SK-N-SH (cell line): ENCODE measurements around the gene BABAM2. TPM values are rescaled to one million over a fixed set of nuclear protein-coding genes. Genes with fewer than 3 reads are reported as not detected.
A peak's percentile ranks its signal among the peaks of the same experiment; 100 is the strongest.

Experiments
- CTCF ChIA-PET: fragments of 300-600, 350-600 bp; formaldehyde crosslinking; extraction: SDS; loops from one replicate; lab custom pipeline; 2021; lab: Yijun Ruan, JAX
- POLR2A ChIA-PET: fragments of 350-600 bp; sonication (Branson Sonifier 250); formaldehyde crosslinking; extraction: SDS; loops from one replicate; lab custom pipeline; 2020; ENCODE audit warnings: antibody characterized with exemption, inconsistent platforms; lab: Yijun Ruan, JAX
- DNase-seq: peaks from one replicate; pipeline ENCODE4 v3.0.0; 2012
- H2AFZ ChIP-seq: fragments of 200-600 bp; sonication (generic); 2 replicates; pipeline ENCODE4 v1.8.1; 2016; ENCODE audit warnings: antibody characterized with exemption, mild to moderate bottlenecking, low read depth
- H3F3A ChIP-seq: fragments of 200-600 bp; sonication (generic); replicated peaks from 2 replicates; pipeline ENCODE3; 2016; ENCODE audit warnings: antibody characterized with exemption, mild to moderate bottlenecking; ENCODE audit not compliant: insufficient read depth
- H3K27ac ChIP-seq, 2 experiments: fragments of 200-500 bp in 1 of 2; fragments of 200-600 bp in 1 of 2; sonication (Bioruptor generic) in 1 of 2; sonication (generic), shearing (Covaris generic) in 1 of 2; 2 replicates each; pipeline versions ENCODE4 v1.5.1 to v1.6.1; 2014 to 2016; ENCODE audit warnings: low read depth in 2 of 2, inconsistent platforms in 1 of 2, low read length in 1 of 2, mild to moderate bottlenecking in 1 of 2, mixed read lengths in 1 of 2
- H3K27me3 ChIP-seq: fragments of 200-600 bp; sonication (generic), shearing (Covaris generic); 2 replicates; pipeline ENCODE4 v1.6.1; 2016; ENCODE audit warnings: mixed run types; ENCODE audit not compliant: insufficient read depth
- H3K36me3 ChIP-seq, 2 experiments: fragments of 200-500 bp in 1 of 2; fragments of 200-600 bp in 1 of 2; sonication (Bioruptor generic) in 1 of 2; sonication (generic) in 1 of 2; replicated peaks in 1 of 2; 2 replicates each; pipeline versions ENCODE3 to v1.5.1; 2014 to 2016; ENCODE audit warnings: low read length in 1 of 2, mild to moderate bottlenecking in 1 of 2; ENCODE audit not compliant: insufficient read depth in 2 of 2, control insufficient read depth in 1 of 2
- H3K4me1 ChIP-seq, 2 experiments: fragments of 200-500 bp in 1 of 2; fragments of 200-600 bp in 1 of 2; sonication (Bioruptor generic) in 1 of 2; sonication (generic), shearing (Covaris generic) in 1 of 2; 2 replicates each; pipeline versions ENCODE4 v1.5.1 to v1.6.1; 2014 to 2016; ENCODE audit warnings: low read depth in 1 of 2, low read length in 1 of 2, mixed run types in 1 of 2; ENCODE audit not compliant: insufficient read depth in 2 of 2, control insufficient read depth in 1 of 2
- H3K4me2 ChIP-seq: fragments of 200-600 bp; sonication (generic), shearing (Covaris generic); 2 replicates; pipeline ENCODE4 v1.6.1; 2017; ENCODE audit warnings: mixed run types
- H3K4me3 ChIP-seq, 2 experiments: fragments of 200-500 bp in 1 of 2; fragments of 200-600 bp in 1 of 2; sonication (Bioruptor generic) in 1 of 2; sonication (generic), shearing (Covaris generic) in 1 of 2; 2 replicates each; pipeline versions ENCODE4 v1.5.1 to v1.8.1; 2014 to 2016; ENCODE audit warnings: low read depth in 2 of 2, inconsistent platforms in 1 of 2, low read length in 1 of 2, mild to moderate bottlenecking in 1 of 2, mixed read lengths in 1 of 2, moderate library complexity in 1 of 2
- H3K79me2 ChIP-seq: fragments of 200-600 bp; sonication (generic); 2 replicates; pipeline ENCODE4 v1.8.1; 2017; ENCODE audit warnings: mild to moderate bottlenecking; ENCODE audit not compliant: insufficient read depth
- H3K9ac ChIP-seq: fragments of 200-600 bp; sonication (generic); 2 replicates; pipeline ENCODE4 v1.6.1; 2017; ENCODE audit warnings: mixed run types
- H3K9me2 ChIP-seq: fragments of 200-600 bp; sonication (generic); 2 replicates; pipeline ENCODE4 v1.6.1; 2017; ENCODE audit warnings: mixed run types
- H3K9me3 ChIP-seq: fragments of 200-600 bp; sonication (generic); 2 replicates; pipeline ENCODE4 v1.6.1; 2017; ENCODE audit warnings: mixed run types, mild to moderate bottlenecking, moderate library complexity
- H4K20me1 ChIP-seq: fragments of 200-600 bp; sonication (generic); 2 replicates; pipeline ENCODE4 v1.6.1; 2017; ENCODE audit warnings: mild to moderate bottlenecking, mixed run types; ENCODE audit not compliant: insufficient read depth
- EP300 ChIP-seq, 2 experiments: IDR thresholded peaks; 2 replicates each; pipeline versions ENCODE4 v1.4.0 to v1.6.1; 2012; ENCODE audit warnings: borderline replicate concordance in 1 of 2, low read depth in 1 of 2, low read length in 1 of 2
- FOSL2 ChIP-seq: IDR thresholded peaks from 2 replicates; pipeline ENCODE4 v1.4.0; 2012; ENCODE audit warnings: low read depth, mild to moderate bottlenecking, moderate library complexity, borderline replicate concordance
- FOXJ3 ChIP-seq: sonication (generic); formaldehyde crosslinking; IDR thresholded peaks from 2 replicates; pipeline ENCODE4 v1.5.1; 2020; ENCODE audit warnings: mild to moderate bottlenecking, missing genetic modification reagents
- FOXM1 ChIP-seq: IDR thresholded peaks from 2 replicates; pipeline ENCODE4 v1.4.0; 2012; ENCODE audit warnings: low read depth, mild to moderate bottlenecking
- GATA2 ChIP-seq: sonication (generic); formaldehyde crosslinking; IDR thresholded peaks from 2 replicates; pipeline ENCODE4 v1.5.0; 2020; ENCODE audit warnings: mild to moderate bottlenecking, missing genetic modification reagents
- JUND ChIP-seq: IDR thresholded peaks from 2 replicates; pipeline ENCODE4 v1.4.0; 2012
- MEF2A ChIP-seq: IDR thresholded peaks from 2 replicates; pipeline ENCODE4 v1.4.0; 2012; ENCODE audit warnings: low read depth, borderline replicate concordance
- POLR2AphosphoS5 ChIP-seq: IDR thresholded peaks from 2 replicates; pipeline ENCODE4 v1.6.1; 2012; ENCODE audit warnings: low read depth, low read length
- RAD21 ChIP-seq: IDR thresholded peaks from 2 replicates; pipeline ENCODE4 v1.6.1; 2012; ENCODE audit warnings: mild to moderate bottlenecking, low read length
- RCOR1 ChIP-seq: fragments of 150-350 bp; IDR thresholded peaks from 2 replicates; pipeline ENCODE4 v1.6.1; 2017; ENCODE audit warnings: antibody characterized with exemption, low read length
- RFX5 ChIP-seq: IDR thresholded peaks from 2 replicates; pipeline ENCODE4 v1.6.1; 2012; ENCODE audit warnings: mild to moderate bottlenecking, improper control_type of control experiment, low read length
- SMC3 ChIP-seq: IDR thresholded peaks from 2 replicates; pipeline ENCODE4 v1.6.1; 2012; ENCODE audit warnings: low read depth, low read length, improper control_type of control experiment
- TCF12 ChIP-seq: IDR thresholded peaks from 2 replicates; pipeline ENCODE4 v1.4.0; 2012
- TEAD4 ChIP-seq: IDR thresholded peaks from 2 replicates; pipeline ENCODE4 v1.4.0; 2012; ENCODE audit warnings: mild to moderate bottlenecking, borderline replicate concordance; ENCODE audit not compliant: insufficient read depth
- WGBS: methylation state at CpG from one replicate; pipeline ENCODE4 v1.1.6; 2017; ENCODE audit warnings: low lambda C conversion rate; 5-methylcytosine and 5-hydroxymethylcytosine counted together
- polyA plus RNA-seq, 3 experiments: library from polyadenylated mRNA; depleted of rRNA; stranded (reverse); fragments of >200 nt; gene quantifications; 2 replicates each; pipeline ENCODE4 v1.2.3, GENCODE V29; 2012
- TF ChIP-seq, protein P1 (sequence below): fragments of 150-350 bp; IDR thresholded peaks from 2 replicates; pipeline ENCODE4 v1.6.1; 2016; ENCODE audit warnings: mild to moderate bottlenecking, low read depth, low read length
- TF ChIP-seq, protein P2 (sequence below): fragments of 200-600 bp; sonication (generic); IDR thresholded peaks from 2 replicates; pipeline ENCODE4 v1.6.1; 2017; ENCODE audit warnings: antibody characterized with exemption, mild to moderate bottlenecking, moderate library complexity
- TF ChIP-seq, protein P3 (sequence below): IDR thresholded peaks from 2 replicates; pipeline ENCODE4; 2012
- TF ChIP-seq, protein P4 (sequence below): IDR thresholded peaks from 2 replicates; pipeline ENCODE4 v1.4.0; 2012; ENCODE audit warnings: low read depth, borderline replicate concordance
- TF ChIP-seq, protein P5 (sequence below): fragments of 150-350 bp; IDR thresholded peaks from 2 replicates; pipeline ENCODE4 v1.6.1; 2017; ENCODE audit warnings: antibody characterized with exemption, low read length, low read depth, borderline replicate concordance

Gene BABAM2
- polyA plus RNA-seq, 1 of the 3 experiments (the other 2 are of a cell fraction) = 34.0 TPM

DNA sequence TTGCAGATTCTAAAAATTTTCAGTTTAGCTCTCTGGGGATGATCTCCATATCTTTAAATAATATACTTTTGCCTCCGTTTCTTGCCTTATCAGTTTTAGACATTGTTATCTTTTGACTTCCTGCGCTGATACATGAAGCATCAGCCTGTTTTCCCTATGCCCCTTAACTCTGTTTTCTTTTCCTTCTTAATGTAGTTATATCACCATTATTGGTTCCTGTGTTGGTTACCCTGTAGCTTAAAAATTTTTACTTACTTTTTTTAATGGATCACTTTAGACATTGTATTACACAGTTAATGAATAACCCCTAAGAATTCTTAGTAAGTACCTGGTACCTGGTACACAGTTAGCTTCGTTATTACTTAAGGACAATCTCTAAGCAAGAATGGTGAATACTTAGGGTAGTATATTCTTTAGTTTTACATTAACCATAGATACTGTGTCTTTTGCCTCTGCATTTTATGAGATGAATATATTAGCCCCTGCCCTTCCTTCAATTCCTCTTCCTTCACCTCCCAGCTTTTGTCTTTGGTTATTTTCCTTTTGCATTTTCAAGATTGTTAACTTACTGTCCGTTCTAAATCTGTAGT is 40.9 kb downstream of the BABAM2 start:
- H3K4me2 ChIP-seq = no peak overlapping the region
- DNase-seq = no peak
- POLR2A ChIA-PET = no interaction called here

DNA sequence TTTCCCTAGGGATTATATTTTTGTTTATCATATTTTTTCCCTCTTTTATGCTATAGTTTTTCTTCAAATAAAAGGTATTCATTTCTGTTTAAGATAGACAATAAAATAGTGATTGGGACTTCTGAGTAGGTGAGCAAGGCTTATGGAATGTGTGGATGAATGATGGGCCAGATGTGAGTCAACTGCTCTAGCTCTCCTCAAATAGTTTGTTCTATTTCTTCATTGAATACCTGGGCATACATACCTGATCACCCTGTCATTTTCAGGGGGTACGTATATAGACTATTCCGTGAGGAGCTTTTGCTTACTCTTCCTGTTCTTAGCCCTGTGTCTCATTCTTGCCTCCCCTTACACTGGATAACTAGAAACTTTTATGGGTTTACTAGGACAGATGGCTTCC is 41.9 kb downstream of the BABAM2 start:
- H3K27me3 ChIP-seq = no peaks in the 10 kb centered on the region
- no peaks in the 10 kb centered on the region for H4K20me1 ChIP-seq
- no peaks in the 10 kb centered on the region for H3K79me2 ChIP-seq
- no peaks in the 10 kb centered on the region for H3K9me3 ChIP-seq
- no peaks in the 10 kb centered on the region for H3F3A ChIP-seq
- H3K9ac ChIP-seq = no peak overlapping the region
- no peak overlapping the region for H3K27ac ChIP-seq
- H3K36me3 ChIP-seq = peaks cover 0 to 14% of the 10 kb centered on the region in 2 experiments
- peaks cover 0 to 4% of the 10 kb centered on the region in 2 experiments; a peak in 1 of 4 replicates for H3K4me1 ChIP-seq
- no peak overlapping the region for H3K4me3 ChIP-seq
- H3K4me2 ChIP-seq = no peak overlapping the region
- no peaks in the 10 kb centered on the region for H3K9me2 ChIP-seq
- WGBS = 73% methylated on average over 2 of the region's 2 CpGs
- ChIA-PET POLR2A (no interaction called here), CTCF (interaction anchor here (0.7 to 1.6 kb wide), 3 partner anchors 13 to 249 kb away, joined by 3 to 4 read pairs (median 3); no protein-coding TSS in a partner anchor)
- H2AFZ ChIP-seq = no peak overlapping the region
- TF ChIP-seq, protein P1, sequence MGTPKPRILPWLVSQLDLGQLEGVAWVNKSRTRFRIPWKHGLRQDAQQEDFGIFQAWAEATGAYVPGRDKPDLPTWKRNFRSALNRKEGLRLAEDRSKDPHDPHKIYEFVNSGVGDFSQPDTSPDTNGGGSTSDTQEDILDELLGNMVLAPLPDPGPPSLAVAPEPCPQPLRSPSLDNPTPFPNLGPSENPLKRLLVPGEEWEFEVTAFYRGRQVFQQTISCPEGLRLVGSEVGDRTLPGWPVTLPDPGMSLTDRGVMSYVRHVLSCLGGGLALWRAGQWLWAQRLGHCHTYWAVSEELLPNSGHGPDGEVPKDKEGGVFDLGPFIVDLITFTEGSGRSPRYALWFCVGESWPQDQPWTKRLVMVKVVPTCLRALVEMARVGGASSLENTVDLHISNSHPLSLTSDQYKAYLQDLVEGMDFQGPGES = no peak
- TF ChIP-seq, protein P2, sequence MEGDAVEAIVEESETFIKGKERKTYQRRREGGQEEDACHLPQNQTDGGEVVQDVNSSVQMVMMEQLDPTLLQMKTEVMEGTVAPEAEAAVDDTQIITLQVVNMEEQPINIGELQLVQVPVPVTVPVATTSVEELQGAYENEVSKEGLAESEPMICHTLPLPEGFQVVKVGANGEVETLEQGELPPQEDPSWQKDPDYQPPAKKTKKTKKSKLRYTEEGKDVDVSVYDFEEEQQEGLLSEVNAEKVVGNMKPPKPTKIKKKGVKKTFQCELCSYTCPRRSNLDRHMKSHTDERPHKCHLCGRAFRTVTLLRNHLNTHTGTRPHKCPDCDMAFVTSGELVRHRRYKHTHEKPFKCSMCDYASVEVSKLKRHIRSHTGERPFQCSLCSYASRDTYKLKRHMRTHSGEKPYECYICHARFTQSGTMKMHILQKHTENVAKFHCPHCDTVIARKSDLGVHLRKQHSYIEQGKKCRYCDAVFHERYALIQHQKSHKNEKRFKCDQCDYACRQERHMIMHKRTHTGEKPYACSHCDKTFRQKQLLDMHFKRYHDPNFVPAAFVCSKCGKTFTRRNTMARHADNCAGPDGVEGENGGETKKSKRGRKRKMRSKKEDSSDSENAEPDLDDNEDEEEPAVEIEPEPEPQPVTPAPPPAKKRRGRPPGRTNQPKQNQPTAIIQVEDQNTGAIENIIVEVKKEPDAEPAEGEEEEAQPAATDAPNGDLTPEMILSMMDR = no peak
- TF ChIP-seq, protein P3, sequence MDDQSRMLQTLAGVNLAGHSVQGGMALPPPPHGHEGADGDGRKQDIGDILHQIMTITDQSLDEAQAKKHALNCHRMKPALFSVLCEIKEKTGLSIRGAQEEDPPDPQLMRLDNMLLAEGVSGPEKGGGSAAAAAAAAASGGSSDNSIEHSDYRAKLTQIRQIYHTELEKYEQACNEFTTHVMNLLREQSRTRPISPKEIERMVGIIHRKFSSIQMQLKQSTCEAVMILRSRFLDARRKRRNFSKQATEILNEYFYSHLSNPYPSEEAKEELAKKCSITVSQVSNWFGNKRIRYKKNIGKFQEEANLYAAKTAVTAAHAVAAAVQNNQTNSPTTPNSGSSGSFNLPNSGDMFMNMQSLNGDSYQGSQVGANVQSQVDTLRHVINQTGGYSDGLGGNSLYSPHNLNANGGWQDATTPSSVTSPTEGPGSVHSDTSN = peak; percentile 69
- no peak for TF ChIP-seq MEF2A
- TF ChIP-seq JUND = peak; percentile 73
- TF ChIP-seq FOSL2 = peak; percentile 64; the same call in 1 of the 2 replicates
- no peak for DNase-seq

More for the DNA sequence above, 40.9 kb downstream of the BABAM2 start:
- CTCF ChIA-PET = interaction anchor here (0.6 kb wide), 1 partner anchor 118 kb away, joined by 3 read pairs; no protein-coding TSS in a partner anchor
- H3K27me3 ChIP-seq = no peaks in the 10 kb centered on the region
- no peaks in the 10 kb centered on the region for H3F3A ChIP-seq
- H3K79me2 ChIP-seq = no peaks in the 10 kb centered on the region
- no peaks in the 10 kb centered on the region for H3K9me2 ChIP-seq
- H3K4me1 ChIP-seq = peaks cover 0 to 4% of the 10 kb centered on the region in 2 experiments; a peak in 1 of 4 replicates
- H2AFZ ChIP-seq = no peak overlapping the region
- H3K9ac ChIP-seq = no peak overlapping the region
- peaks cover 0 to 15% of the 10 kb centered on the region in 2 experiments for H3K36me3 ChIP-seq
- no peaks in the 10 kb centered on the region for H3K9me3 ChIP-seq
- TF ChIP-seq, protein P4, sequence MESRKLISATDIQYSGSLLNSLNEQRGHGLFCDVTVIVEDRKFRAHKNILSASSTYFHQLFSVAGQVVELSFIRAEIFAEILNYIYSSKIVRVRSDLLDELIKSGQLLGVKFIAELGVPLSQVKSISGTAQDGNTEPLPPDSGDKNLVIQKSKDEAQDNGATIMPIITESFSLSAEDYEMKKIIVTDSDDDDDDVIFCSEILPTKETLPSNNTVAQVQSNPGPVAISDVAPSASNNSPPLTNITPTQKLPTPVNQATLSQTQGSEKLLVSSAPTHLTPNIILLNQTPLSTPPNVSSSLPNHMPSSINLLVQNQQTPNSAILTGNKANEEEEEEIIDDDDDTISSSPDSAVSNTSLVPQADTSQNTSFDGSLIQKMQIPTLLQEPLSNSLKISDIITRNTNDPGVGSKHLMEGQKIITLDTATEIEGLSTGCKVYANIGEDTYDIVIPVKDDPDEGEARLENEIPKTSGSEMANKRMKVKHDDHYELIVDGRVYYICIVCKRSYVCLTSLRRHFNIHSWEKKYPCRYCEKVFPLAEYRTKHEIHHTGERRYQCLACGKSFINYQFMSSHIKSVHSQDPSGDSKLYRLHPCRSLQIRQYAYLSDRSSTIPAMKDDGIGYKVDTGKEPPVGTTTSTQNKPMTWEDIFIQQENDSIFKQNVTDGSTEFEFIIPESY = no peak
- TF ChIP-seq FOXJ3 (CRISPR knock-in tag) = no peak
- TF ChIP-seq EP300 (IDR thresholded peaks at IDR 0.05; ENCODE audit: borderline replicate concordance in 1 of 2, low read depth in 1 of 2, low read length in 1 of 2) = no peak
- TF ChIP-seq GATA2 = no peak
- no peak for TF ChIP-seq RAD21
- no peak for TF ChIP-seq FOXM1
- TF ChIP-seq FOSL2 = no peak
- no peak for TF ChIP-seq POLR2AphosphoS5
- TF ChIP-seq MEF2A = no peak
- TF ChIP-seq, protein P5, sequence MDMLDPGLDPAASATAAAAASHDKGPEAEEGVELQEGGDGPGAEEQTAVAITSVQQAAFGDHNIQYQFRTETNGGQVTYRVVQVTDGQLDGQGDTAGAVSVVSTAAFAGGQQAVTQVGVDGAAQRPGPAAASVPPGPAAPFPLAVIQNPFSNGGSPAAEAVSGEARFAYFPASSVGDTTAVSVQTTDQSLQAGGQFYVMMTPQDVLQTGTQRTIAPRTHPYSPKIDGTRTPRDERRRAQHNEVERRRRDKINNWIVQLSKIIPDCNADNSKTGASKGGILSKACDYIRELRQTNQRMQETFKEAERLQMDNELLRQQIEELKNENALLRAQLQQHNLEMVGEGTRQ = no peak
- no peak for TF ChIP-seq RFX5
- TF ChIP-seq TCF12 = no peak
- TF ChIP-seq, protein P1 = no peak
- TF ChIP-seq RCOR1 = no peak
- TF ChIP-seq TEAD4 = no peak
- no peak for TF ChIP-seq SMC3
- H3K27ac ChIP-seq = no peak overlapping the region; a peak in 1 of 4 replicates
- H4K20me1 ChIP-seq = no peaks in the 10 kb centered on the region
- WGBS = 83% methylated on average over 4 of the region's 4 CpGs
- no peak overlapping the region for H3K4me3 ChIP-seq
